Vagina (tissue), 2 donors: ENCODE data around the gene CASKIN2.

ENCODE experiments used
- POLR2A ChIP-seq, 2 donors: fragments of 450-650 bp; IDR thresholded peaks; one replicate each; pipeline ENCODE4 v1.6.1; 2017; ENCODE audit warnings: antibody characterized with exemption in 2 of 2, mild to moderate bottlenecking in 2 of 2, moderate library complexity in 2 of 2
- POLR2AphosphoS5 ChIP-seq, 2 donors: sonication (generic); formaldehyde crosslinking; IDR thresholded peaks; one replicate each; pipeline ENCODE4 v1.9.0; 2017; ENCODE audit warnings: antibody characterized with exemption in 2 of 2, mild to moderate bottlenecking in 2 of 2, low read depth in 1 of 2; ENCODE audit not compliant: insufficient read depth in 1 of 2
- TF ChIP-seq, protein P1 (sequence below), 3 experiments: fragments of 450-650 bp in 2 of 3; fragments of 200-600 bp in 1 of 3; sonication (generic) in 1 of 3; IDR thresholded peaks; one replicate each; pipeline ENCODE4 v1.5.1; 2017 to 2019; ENCODE audit warnings: antibody characterized with exemption in 3 of 3, mild to moderate bottlenecking in 2 of 3, moderate library complexity in 2 of 3

DNA sequence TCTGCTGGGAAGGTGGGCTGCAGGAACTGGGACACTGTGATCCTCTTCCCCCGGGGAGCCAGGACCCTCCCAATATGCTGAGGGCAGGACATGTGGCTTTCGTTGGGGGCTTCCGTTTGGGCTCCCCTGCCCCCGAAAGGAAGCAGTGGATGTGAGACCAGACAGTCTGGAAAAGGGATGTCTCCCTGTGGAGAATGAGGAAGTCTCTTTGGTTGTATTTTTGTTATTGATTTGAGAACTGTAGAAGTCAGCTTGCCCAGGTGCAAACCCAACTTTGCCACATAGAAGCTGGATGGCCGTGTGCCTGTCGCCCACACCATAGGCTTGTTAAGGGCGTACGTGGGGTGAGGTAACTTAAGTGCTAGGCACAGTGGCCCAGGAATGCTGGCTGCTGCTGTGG, 28.9 kb upstream of the CASKIN2 start:
- TF ChIP-seq, protein P1, sequence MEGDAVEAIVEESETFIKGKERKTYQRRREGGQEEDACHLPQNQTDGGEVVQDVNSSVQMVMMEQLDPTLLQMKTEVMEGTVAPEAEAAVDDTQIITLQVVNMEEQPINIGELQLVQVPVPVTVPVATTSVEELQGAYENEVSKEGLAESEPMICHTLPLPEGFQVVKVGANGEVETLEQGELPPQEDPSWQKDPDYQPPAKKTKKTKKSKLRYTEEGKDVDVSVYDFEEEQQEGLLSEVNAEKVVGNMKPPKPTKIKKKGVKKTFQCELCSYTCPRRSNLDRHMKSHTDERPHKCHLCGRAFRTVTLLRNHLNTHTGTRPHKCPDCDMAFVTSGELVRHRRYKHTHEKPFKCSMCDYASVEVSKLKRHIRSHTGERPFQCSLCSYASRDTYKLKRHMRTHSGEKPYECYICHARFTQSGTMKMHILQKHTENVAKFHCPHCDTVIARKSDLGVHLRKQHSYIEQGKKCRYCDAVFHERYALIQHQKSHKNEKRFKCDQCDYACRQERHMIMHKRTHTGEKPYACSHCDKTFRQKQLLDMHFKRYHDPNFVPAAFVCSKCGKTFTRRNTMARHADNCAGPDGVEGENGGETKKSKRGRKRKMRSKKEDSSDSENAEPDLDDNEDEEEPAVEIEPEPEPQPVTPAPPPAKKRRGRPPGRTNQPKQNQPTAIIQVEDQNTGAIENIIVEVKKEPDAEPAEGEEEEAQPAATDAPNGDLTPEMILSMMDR (IDR thresholded peaks at IDR 0.05): no peak
- TF ChIP-seq POLR2A (IDR thresholded peaks at IDR 0.05): no peak
- no peak for TF ChIP-seq POLR2AphosphoS5 (IDR thresholded peaks at IDR 0.05; ENCODE audit: insufficient read depth in 1 of 2, low read depth in 1 of 2)
